ENCODE data around the gene ABLIM2. TPM values are rescaled to one million over a fixed set of nuclear protein-coding genes. Genes with fewer than 3 reads are reported as not detected.

The ABLIM2 gene
- total RNA-seq, 4 donors from 2014 or later, result 10.6 to 31.7 (median 20.3) TPM

- intact Hi-C loops (cut with DNase I; ENCODE audit: low total_unique reads), result no loop called here
- 84 to 86% methylated on average over 26 of the region's 26 CpGs for WGBS, 2 donors
- H3K4me3 ChIP-seq (ENCODE audit: low read depth, poor library complexity, severe bottlenecking), result no peak overlapping the region
- TF ChIP-seq CTCF (IDR thresholded peaks at IDR 0.05), result no peak
- no peak for TF ChIP-seq POLR2A (IDR thresholded peaks at IDR 0.05)
- no peak for DNase-seq (ENCODE audit: low spot score in 2 of 2)
Measured at GRCh38 chr4:8189551-8190466, 31.2 kb upstream of the ABLIM2 start.

DNA sequence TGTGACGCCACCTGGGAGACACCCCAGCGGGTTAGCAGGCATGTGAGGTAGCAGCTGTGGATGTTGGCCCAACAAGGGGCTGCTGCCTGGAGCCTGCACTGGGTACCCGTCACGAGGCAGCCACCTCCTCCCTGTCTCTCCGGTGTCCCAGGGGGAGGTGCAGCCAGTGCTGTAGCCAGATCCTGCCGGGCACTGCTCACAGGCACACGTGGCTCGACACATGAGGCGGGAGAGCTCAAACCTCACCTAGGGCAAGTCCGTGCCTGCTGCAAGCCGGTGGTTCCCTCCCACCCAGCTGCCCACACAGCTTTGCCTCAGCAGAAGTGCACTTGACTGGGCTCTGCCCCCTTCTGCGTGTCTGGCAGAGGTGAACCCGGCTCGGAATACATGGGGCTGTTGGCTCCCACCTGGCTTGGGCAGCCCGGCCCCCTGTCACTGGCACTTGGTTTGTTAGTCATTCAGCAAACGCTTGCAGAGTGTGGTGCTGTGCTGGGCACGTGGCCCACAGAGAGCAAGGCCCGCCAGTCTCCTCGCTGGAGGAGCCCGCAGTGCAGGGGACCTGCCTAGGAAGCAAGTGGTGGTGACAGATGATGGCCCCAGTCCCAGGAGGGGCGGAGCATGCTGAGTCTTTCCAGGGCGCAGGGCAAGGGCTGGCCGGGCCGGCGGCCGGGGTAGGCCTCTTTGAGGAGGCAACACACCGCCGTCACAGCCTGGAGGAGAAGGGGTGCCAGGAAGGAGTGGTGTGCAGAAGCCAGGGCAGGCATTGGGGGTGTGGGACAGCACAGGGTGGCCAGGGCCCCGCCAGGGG is 30.3 kb upstream of the ABLIM2 start:
- intact Hi-C loops (cut with DNase I; ENCODE audit: low total_unique reads), result no loop called here
- 35 to 40% methylated on average over 18 to 19 of the region's 29 CpGs for WGBS, 2 donors
- peak; percentile 76 to 93 for DNase-seq (ENCODE audit: low spot score in 2 of 2)
- TF ChIP-seq POLR2A (IDR thresholded peaks at IDR 0.05), result no peak
- no peak for TF ChIP-seq CTCF (IDR thresholded peaks at IDR 0.05)
- no peak overlapping the region for H3K4me3 ChIP-seq (ENCODE audit: low read depth, poor library complexity, severe bottlenecking)

GRCh38 chr4:8188085-8188484 is 29.5 kb upstream of the ABLIM2 start:
- DNase-seq (ENCODE audit: low spot score in 2 of 2), result no peak
- intact Hi-C loops (cut with DNase I; ENCODE audit: low total_unique reads), result no loop called here
- H3K4me3 ChIP-seq (ENCODE audit: low read depth, poor library complexity, severe bottlenecking), result no peak overlapping the region
- TF ChIP-seq POLR2A (IDR thresholded peaks at IDR 0.05) (no peak), CTCF (IDR thresholded peaks at IDR 0.05) (no peak)
- 59 to 66% methylated on average over 10 to 12 of the region's 12 CpGs for WGBS, 2 donors

- intact Hi-C loops (cut with DNase I; ENCODE audit: low total_unique reads), result no loop called here
- no peak for TF ChIP-seq CTCF (IDR thresholded peaks at IDR 0.05)
- TF ChIP-seq POLR2A (IDR thresholded peaks at IDR 0.05), result no peak
- WGBS, 2 donors, result 68 to 81% methylated on average over 9 of the region's 9 CpGs
- no peak overlapping the region for H3K4me3 ChIP-seq (ENCODE audit: low read depth, poor library complexity, severe bottlenecking)
- no peak for DNase-seq (ENCODE audit: low spot score in 2 of 2)
Measured at GRCh38 chr4:8185930-8186329, 27.3 kb upstream of the ABLIM2 start.

DNA sequence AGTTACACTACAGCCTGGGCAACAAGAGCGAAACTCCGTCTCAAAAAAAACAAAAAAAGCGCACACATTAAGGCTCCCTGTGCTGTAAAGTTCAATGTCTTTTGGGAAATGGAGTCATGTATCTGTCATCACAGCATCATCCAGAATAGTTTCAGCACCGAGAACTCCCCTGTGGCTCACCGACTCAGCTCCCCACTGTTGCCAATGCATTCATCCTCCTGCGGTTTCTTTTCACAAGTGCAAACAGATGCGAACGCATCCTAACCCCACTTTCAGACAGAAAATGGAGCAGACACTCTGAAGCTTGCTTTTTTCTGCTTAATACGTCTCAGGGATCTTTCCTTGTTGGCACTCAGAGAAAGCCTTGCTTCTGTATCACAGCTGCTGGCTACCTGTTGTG is 26.7 kb upstream of the ABLIM2 start:
- intact Hi-C loops (cut with DNase I; ENCODE audit: low total_unique reads), result no loop called here
- 50 to 69% methylated on average over 9 of the region's 9 CpGs for WGBS, 2 donors
- TF ChIP-seq CTCF (IDR thresholded peaks at IDR 0.05) (no peak), POLR2A (IDR thresholded peaks at IDR 0.05) (no peak)
- no peak for DNase-seq (ENCODE audit: low spot score in 2 of 2)
- H3K4me3 ChIP-seq (ENCODE audit: low read depth, poor library complexity, severe bottlenecking), result no peak overlapping the region

Data from lower leg skin (tissue), 4 donors.